Cardiac fibroblast (primary cell): Measurements from ENCODE around the gene ARHGEF28.

Experiments used
- DNase-seq, 2 donors: peaks; one replicate each; pipeline versions ENCODE4 v3.0.0 to v3.0.0-alpha.2; 2010; ENCODE audit warnings: low read depth in 2 of 2
- H3K4me3 ChIP-seq, 2 donors: replicated peaks in 1 of 2; 1 replicate in 1 of 2; 2 replicates in 1 of 2; pipeline ENCODE4 v1.5.1; 2011; ENCODE audit warnings: low read depth in 2 of 2, low read length in 2 of 2, mild to moderate bottlenecking in 2 of 2, moderate library complexity in 1 of 2
- TF ChIP-seq, protein P1 (sequence below): IDR thresholded peaks from one replicate; pipeline ENCODE4 v1.5.1; 2011; ENCODE audit warnings: low read depth, mild to moderate bottlenecking, low read length, inconsistent platforms

The ARHGEF28 gene

DNA sequence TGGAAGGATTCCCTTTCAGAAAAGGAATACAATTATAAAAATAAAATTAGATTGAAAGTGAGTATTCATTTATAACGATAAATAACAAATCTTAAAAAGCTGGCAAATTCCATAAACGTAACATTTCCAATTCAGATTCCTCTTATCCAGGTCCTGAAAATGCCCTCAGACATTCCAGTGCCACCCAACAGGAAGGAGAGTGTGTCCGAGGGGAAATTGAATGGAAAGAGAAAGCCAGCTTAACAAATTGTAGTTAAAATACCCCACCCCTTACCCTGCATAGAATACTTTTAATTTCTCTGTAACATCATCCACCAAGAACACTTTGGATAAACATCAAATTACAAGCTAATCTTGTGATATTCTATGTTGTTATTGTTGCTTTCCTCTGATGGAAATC, 72.0 kb downstream of the ARHGEF28 start:
- TF ChIP-seq, protein P1, sequence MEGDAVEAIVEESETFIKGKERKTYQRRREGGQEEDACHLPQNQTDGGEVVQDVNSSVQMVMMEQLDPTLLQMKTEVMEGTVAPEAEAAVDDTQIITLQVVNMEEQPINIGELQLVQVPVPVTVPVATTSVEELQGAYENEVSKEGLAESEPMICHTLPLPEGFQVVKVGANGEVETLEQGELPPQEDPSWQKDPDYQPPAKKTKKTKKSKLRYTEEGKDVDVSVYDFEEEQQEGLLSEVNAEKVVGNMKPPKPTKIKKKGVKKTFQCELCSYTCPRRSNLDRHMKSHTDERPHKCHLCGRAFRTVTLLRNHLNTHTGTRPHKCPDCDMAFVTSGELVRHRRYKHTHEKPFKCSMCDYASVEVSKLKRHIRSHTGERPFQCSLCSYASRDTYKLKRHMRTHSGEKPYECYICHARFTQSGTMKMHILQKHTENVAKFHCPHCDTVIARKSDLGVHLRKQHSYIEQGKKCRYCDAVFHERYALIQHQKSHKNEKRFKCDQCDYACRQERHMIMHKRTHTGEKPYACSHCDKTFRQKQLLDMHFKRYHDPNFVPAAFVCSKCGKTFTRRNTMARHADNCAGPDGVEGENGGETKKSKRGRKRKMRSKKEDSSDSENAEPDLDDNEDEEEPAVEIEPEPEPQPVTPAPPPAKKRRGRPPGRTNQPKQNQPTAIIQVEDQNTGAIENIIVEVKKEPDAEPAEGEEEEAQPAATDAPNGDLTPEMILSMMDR = no peak
- DNase-seq = no peak
- H3K4me3 ChIP-seq = no peak overlapping the region

DNA sequence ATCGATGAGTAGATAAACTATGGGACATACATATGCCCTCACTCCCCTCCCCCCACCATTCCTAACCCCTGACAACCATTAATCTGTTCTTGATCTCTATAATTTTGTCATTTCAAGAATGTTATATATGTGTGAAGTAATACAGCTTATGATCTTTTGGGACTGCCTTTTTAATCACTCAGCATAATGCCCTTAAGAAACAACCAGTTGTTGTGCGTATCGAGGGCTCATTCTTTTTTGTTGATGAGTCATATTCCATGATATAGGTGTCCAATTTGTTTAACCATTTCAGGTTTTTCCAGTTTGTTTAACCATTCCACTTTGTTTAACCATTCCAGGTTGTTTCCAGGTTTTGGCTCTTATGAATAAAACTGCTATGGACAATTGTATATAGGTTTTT, 75.6 kb downstream of the ARHGEF28 start:
- no peak overlapping the region for H3K4me3 ChIP-seq
- DNase-seq = peak; percentile 25 to 57

DNA sequence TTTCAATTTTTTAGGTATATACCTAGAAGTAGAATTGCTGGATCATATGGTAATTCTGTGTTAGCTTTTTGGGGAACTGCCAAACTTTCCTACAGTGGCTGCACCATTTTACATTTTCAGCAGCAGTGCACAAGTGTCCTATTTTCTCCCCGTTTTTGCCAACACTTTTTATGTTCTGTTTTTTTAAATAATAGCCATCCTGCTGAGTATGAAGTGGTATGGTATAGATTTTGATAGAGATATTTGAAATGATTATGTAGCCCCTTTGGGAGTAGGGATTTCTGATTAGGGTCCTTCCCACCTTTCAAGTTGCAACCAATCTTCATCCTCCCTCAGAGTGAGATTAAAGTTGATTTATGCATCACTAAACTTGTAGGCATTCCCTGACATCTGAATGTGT, 76.5 kb downstream of the ARHGEF28 start:
- no peak for DNase-seq
- TF ChIP-seq, protein P1 = no peak
- no peak overlapping the region for H3K4me3 ChIP-seq

More for the DNA sequence above, 75.6 kb downstream of the ARHGEF28 start:
- TF ChIP-seq, protein P1 = no peak

DNA sequence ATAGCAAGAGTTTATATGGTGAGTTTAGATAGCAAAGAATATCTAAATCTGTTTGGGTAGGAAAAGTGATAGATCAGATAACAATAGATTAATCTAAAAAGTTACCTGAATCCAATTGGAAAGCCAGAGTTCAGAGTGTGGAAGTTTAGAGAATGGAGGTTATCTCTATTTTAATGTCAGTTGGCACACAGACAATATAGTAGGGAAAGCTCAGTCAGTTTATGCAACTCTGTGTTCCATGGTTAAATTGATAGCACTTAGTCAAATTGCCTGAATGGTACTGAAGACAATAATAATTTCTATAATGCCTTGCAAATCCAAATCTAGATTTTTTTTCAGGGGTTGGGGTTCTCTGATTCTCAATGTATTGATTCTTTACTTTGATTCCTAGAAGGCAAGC, 77.0 kb downstream of the ARHGEF28 start:
- H3K4me3 ChIP-seq = no peak overlapping the region
- no peak for DNase-seq
- TF ChIP-seq, protein P1 = no peak

DNA sequence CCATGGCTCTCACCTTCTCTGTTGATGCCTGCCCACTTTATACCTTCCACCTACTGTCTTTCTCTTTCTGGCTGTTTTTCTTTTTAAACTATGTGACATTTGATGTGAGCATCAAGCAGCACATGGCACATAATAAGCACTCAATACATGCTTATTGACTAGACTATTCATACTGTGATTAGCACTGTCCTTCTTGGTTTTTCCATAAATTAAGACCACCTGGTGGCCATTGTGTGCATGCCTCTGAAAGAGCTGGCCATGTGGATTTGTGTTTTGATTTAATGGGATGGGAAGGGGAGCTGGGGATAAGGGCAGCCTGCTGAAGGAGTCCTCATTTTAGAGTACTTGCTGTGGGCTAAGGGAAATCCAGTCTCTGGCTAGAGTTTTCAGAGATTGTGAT, 79.4 kb downstream of the ARHGEF28 start:
- TF ChIP-seq, protein P1 = peak; percentile 17

DNA sequence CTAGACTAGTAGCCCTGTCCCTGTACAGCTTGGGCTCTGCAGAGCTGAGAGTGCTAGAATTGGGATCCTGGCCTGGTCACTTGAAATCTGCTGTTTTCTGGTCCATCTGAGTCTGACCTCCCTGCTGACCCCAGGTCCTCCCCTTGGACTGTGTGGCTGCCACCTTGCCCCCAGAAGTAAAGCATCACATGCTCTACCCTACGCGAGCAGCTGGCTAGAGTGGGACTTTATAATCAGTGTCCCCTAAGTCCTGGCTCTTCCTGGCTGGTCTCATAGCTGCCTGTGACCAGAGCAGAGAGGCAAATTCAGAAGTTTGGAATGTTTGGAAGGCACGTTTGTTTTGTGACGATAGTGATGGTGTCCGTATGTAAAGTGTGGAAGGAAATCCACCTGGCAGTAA, 81.0 kb downstream of the ARHGEF28 start:
- H3K4me3 ChIP-seq = no peak overlapping the region
- DNase-seq = peak in 1 of 2 donors; percentile 29
- TF ChIP-seq, protein P1 = no peak

More for the DNA sequence above, 79.4 kb downstream of the ARHGEF28 start:
- H3K4me3 ChIP-seq = no peak overlapping the region
- DNase-seq = no peak

DNA sequence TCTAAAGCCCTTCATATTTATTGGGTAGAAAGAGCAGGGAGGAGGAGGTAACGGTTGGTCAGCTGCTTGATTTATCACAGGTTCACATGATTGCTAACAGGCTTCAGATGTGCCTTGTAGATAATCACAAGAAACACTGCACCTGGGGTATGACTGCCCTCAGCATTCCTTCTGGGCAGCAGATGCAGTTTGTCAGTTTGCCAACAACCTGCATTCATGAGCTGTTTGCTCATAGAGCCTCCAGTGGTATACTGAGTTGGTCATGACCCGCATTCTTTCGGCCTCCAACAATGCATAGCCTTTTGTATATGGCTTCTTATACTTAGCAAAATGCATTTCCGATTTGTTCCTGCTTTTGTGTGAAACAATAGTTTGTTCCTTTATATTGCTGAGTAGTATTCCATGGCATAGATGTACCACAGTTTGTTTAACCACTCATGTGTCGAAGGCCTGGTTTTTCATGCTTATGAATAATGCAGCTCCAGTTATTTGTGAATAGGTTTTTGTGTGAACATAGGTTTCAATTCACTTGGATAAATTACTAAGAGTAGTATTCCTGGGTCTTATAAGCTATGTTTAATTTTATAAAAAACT, 83.6 kb downstream of the ARHGEF28 start:
- DNase-seq = peak in 1 of 2 donors; percentile 84
- H3K4me3 ChIP-seq = no peak overlapping the region
- TF ChIP-seq, protein P1 = no peak
